Upper lobe of right lung (tissue), 1 donor: ENCODE measurements around the gene LDAF1. TPM values are rescaled to one million over a fixed set of nuclear protein-coding genes. Genes with fewer than 3 reads are reported as not detected.

Experiments used
- ATAC-seq: fragments of 200-7000 bp; cut with Tn5 transposase; one replicate; pipeline ENCODE4 v1.9.1; 2020; ENCODE audit warnings: mild to moderate bottlenecking, moderate library complexity
- DNase-seq: peaks from one replicate; pipeline ENCODE4 v3.0.0-alpha.2; 2020
- H3K27ac ChIP-seq: fragments of 200-600 bp; one replicate; pipeline ENCODE4 v1.8.0; 2022
- H3K27me3 ChIP-seq: fragments of 200-600 bp; one replicate; pipeline ENCODE4 v1.8.0; 2022; ENCODE audit warnings: mild to moderate bottlenecking
- H3K36me3 ChIP-seq: fragments of 200-600 bp; one replicate; pipeline ENCODE4 v1.8.0; 2022
- H3K4me1 ChIP-seq: fragments of 200-600 bp; one replicate; pipeline ENCODE4 v1.8.0; 2022
- H3K4me3 ChIP-seq: fragments of 200-600 bp; one replicate; pipeline ENCODE4 v1.8.0; 2022; ENCODE audit warnings: mild to moderate bottlenecking
- H3K9me3 ChIP-seq: fragments of 200-600 bp; one replicate; pipeline ENCODE4 v1.8.0; 2022
- CTCF ChIP-seq: fragments of 200-600 bp; IDR thresholded peaks from one replicate; pipeline ENCODE4 v1.8.0; 2022; ENCODE audit warnings: antibody characterized with exemption
- intact Hi-C: fragments of 100-400 bp; cut with DNase I; formaldehyde crosslinking; loops from one replicate; pipeline ENCODE4 v1.11.0; 2022
- total RNA-seq: library from RNA; stranded (reverse); fragmentation: NEBNext Ultra II Directional; extraction: Animal tissue kit (Norgen Biotek cat#: 25700); gene quantifications from one replicate; pipeline ENCODE4 v1.2.1, GENCODE V29; 2021
- donor health status: DM: no; HTN: yes; CAD: no; lungs with severe emphysema.

Gene LDAF1
- total RNA-seq, 1 donor from 2014 or later: 33.3 TPM

GRCh38 chr16:21217121-21217520 is 58.6 kb downstream of the LDAF1 start:
- DNase-seq: no peak
- no peak for TF ChIP-seq CTCF
- H3K36me3 ChIP-seq: no peaks in the 10 kb centered on the region
- ATAC-seq: no peak
- no peaks in the 10 kb centered on the region for H3K4me1 ChIP-seq
- no peak overlapping the region for H3K27ac ChIP-seq
- intact Hi-C loops: no loop called here
- H3K4me3 ChIP-seq: no peak overlapping the region
- H3K27me3 ChIP-seq: no peaks in the 10 kb centered on the region
- H3K9me3 ChIP-seq: no peaks in the 10 kb centered on the region

GRCh38 chr16:21218153-21218552 is 59.7 kb downstream of the LDAF1 start:
- Histone ChIP-seq H3K4me3 (no peak overlapping the region), H3K36me3 (no peaks in the 10 kb centered on the region), H3K27me3 (no peaks in the 10 kb centered on the region), H3K27ac (no peak overlapping the region), H3K4me1 (no peaks in the 10 kb centered on the region), H3K9me3 (no peaks in the 10 kb centered on the region)
- intact Hi-C loops: no loop called here
- DNase-seq (no peak), ATAC-seq (no peak)
- TF ChIP-seq CTCF: no peak

- Histone ChIP-seq H3K27me3 (no peaks in the 10 kb centered on the region), H3K4me3 (no peak overlapping the region), H3K9me3 (no peaks in the 10 kb centered on the region), H3K36me3 (no peaks in the 10 kb centered on the region), H3K4me1 (no peaks in the 10 kb centered on the region), H3K27ac (no peak overlapping the region)
- TF ChIP-seq CTCF: no peak
- DNase-seq (no peak), ATAC-seq (no peak)
- intact Hi-C loops: no loop called here
Observed at GRCh38 chr16:21219551-21219950, 61.1 kb downstream of the LDAF1 start.

GRCh38 chr16:21222495-21223337 is 64.2 kb downstream of the LDAF1 start:
- peak overlapping the region; percentile 24 for H3K27ac ChIP-seq
- peak; percentile 84 for ATAC-seq
- intact Hi-C loops: no loop called here
- H3K9me3 ChIP-seq: no peaks in the 10 kb centered on the region
- H3K4me3 ChIP-seq: no peak overlapping the region
- DNase-seq: no peak
- H3K36me3 ChIP-seq: no peaks in the 10 kb centered on the region
- no peaks in the 10 kb centered on the region for H3K27me3 ChIP-seq
- no peak for TF ChIP-seq CTCF
- no peaks in the 10 kb centered on the region for H3K4me1 ChIP-seq

- no peaks in the 10 kb centered on the region for H3K27me3 ChIP-seq
- no peak for ATAC-seq
- no peak overlapping the region for H3K4me3 ChIP-seq
- H3K9me3 ChIP-seq: no peaks in the 10 kb centered on the region
- no peak for DNase-seq
- H3K27ac ChIP-seq: no peak overlapping the region
- TF ChIP-seq CTCF: no peak
- no peaks in the 10 kb centered on the region for H3K36me3 ChIP-seq
- no peaks in the 10 kb centered on the region for H3K4me1 ChIP-seq
- intact Hi-C loops: no loop called here
Observed at GRCh38 chr16:21223787-21224186, 65.3 kb downstream of the LDAF1 start.

GRCh38 chr16:21224800-21225199 is 66.3 kb downstream of the LDAF1 start:
- Histone ChIP-seq H3K36me3 (no peaks in the 10 kb centered on the region), H3K4me1 (no peaks in the 10 kb centered on the region), H3K4me3 (no peak overlapping the region), H3K27me3 (no peaks in the 10 kb centered on the region), H3K9me3 (no peaks in the 10 kb centered on the region), H3K27ac (no peak overlapping the region)
- intact Hi-C loops: no loop called here
- DNase-seq (no peak), ATAC-seq (peak; percentile 34)
- TF ChIP-seq CTCF: no peak
